GM12878 (cell line): Measurements from ENCODE around the gene CLIC5.

ENCODE experiments used
- CBX3 ChIP-seq: fragments of 200-600 bp; sonication (generic); IDR thresholded peaks from 2 replicates; pipeline ENCODE4 v1.6.1; 2016; ENCODE audit warnings: low read depth, borderline replicate concordance
- CHD1 ChIP-seq: IDR thresholded peaks from 2 replicates; pipeline ENCODE4 v1.6.1; 2012; ENCODE audit warnings: low read depth, low read length, improper control_type of control experiment
- FOS ChIP-seq: IDR thresholded peaks from 3 replicates; pipeline ENCODE4 v1.6.1; 2011; ENCODE audit warnings: borderline replicate concordance; ENCODE audit not compliant: insufficient read length; ENCODE audit errors: extremely low read depth
- POLR2A ChIP-seq: IDR thresholded peaks from 2 replicates; pipeline ENCODE4 v1.6.1; 2011; ENCODE audit warnings: low read depth, mild to moderate bottlenecking, low read length
- SIN3A ChIP-seq: IDR thresholded peaks from 2 replicates; pipeline ENCODE4 v1.6.1; 2012; ENCODE audit warnings: low read depth, low read length, improper control_type of control experiment
- SMARCA5 ChIP-seq: fragments of 450-650 bp; IDR thresholded peaks from 2 replicates; pipeline ENCODE4 v1.6.1; 2017; ENCODE audit warnings: mild to moderate bottlenecking
- TF ChIP-seq, protein P1 (sequence below): IDR thresholded peaks from 2 replicates; pipeline ENCODE4 v1.6.1; 2012; ENCODE audit warnings: low read depth, low read length, improper control_type of control experiment

GRCh38 chr6:46026307-46026706, 10.6 kb upstream of the CLIC5 start:
- TF ChIP-seq FOS (no peak), CBX3 (no peak), SMARCA5 (no peak), SIN3A (no peak), CHD1 (no peak), POLR2A (no peak)
- TF ChIP-seq, protein P1, sequence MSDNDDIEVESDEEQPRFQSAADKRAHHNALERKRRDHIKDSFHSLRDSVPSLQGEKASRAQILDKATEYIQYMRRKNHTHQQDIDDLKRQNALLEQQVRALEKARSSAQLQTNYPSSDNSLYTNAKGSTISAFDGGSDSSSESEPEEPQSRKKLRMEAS = no peak
